ENCODE results near the gene CLRN2. TPM values are rescaled to one million over a fixed set of nuclear protein-coding genes. Genes with fewer than 3 reads are reported as not detected.

Gene CLRN2
- total and polyA plus RNA-seq, 10 of the 15 experiments (the other 5 are each of a cell fraction or from before 2014, with no cell fraction given) = not detected

DNA sequence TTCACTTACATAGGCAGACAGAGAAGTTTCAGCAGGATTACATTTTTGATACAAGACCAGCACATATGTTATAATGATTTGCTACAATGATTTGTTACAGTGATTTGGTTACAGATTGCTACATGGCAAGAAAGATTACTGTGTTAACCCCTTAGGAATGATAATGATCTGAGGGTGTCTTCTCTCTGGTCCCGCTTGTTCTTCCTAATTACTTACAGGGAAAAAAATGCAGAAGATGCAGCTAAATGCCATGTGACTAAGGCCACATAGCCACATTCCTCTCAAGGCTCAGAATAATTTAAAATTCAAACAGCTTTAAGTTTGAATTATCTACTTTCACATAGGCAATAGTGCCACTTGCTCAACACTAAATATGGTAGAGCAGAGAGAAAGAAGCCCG, 52.3 kb downstream of the CLRN2 start (continued):
- no peak for TF ChIP-seq BCLAF1 (IDR thresholded peaks at IDR 0.05)
- TF ChIP-seq ESRRA (IDR thresholded peaks at IDR 0.05; ENCODE audit: low read length) = no peak
- TF ChIP-seq PRDM15 (CRISPR knock-in tag; IDR thresholded peaks at IDR 0.05) = no peak

GRCh38 chr4:17574206-17574605, 59.2 kb downstream of the CLRN2 start:
- no peaks in the 10 kb centered on the region for H3K27me3 ChIP-seq (replicated peaks in 1 of 2; ENCODE audit: control insufficient read depth in 2 of 2, insufficient read depth in 2 of 2, low read length in 1 of 2)
- H4K20me1 ChIP-seq (ENCODE audit: control insufficient read depth, insufficient read depth) = no peaks in the 10 kb centered on the region
- H3K27ac ChIP-seq (ENCODE audit: control insufficient read depth, insufficient read depth) = no peak overlapping the region
- ChIA-PET SMC1A (ENCODE audit: uncharacterized antibody, unreplicated experiment) (interaction anchor here (0.9 to 1.9 kb wide), 3 partner anchors 16 to 235 kb away, joined by 3 to 5 read pairs (median 3); no protein-coding TSS in a partner anchor), CTCF (interaction anchor here (1.5 to 2.5 kb wide), 2 partner anchors 8 to 25 kb away, joined by 4 to 11 read pairs; no protein-coding TSS in a partner anchor), RAD21 (ENCODE audit: unreplicated experiment) (interaction anchor here (2.3 kb wide), 1 partner anchor 25 kb away, joined by 11 read pairs; no protein-coding TSS in a partner anchor), POLR2A (interaction anchor here (1.5 kb wide), 1 partner anchor 235 kb away, joined by 3 read pairs; no protein-coding TSS in a partner anchor)
- intact Hi-C loops (cut with micrococcal nuclease; ENCODE audit: unreplicated experiment) (no loop called here), in situ Hi-C loops (cut with MboI) (loop anchor here (10.0 kb wide), 1 partner anchor 451 kb away; the partner anchor contains the start of gene LCORL)
- TF ChIP-seq STAT1 (conservative IDR thresholded peaks at IDR 0.05) = no peak
- no peak for TF ChIP-seq ATF3 (IDR thresholded peaks at IDR 0.05; ENCODE audit: borderline replicate concordance, extremely low read depth, low read depth, low read length)
- no peak for TF ChIP-seq RB1 (IDR thresholded peaks at IDR 0.05; ENCODE audit: borderline replicate concordance)
- TF ChIP-seq NFYA (IDR thresholded peaks at IDR 0.05; ENCODE audit: borderline replicate concordance, low read depth, low read length) = no peak
- no peak for TF ChIP-seq TBL1XR1 (IDR thresholded peaks at IDR 0.05; ENCODE audit: low read depth, low read length)
- no peak for TF ChIP-seq MYC (IDR thresholded peaks at IDR 0.05; ENCODE audit: insufficient read depth, insufficient read length, insufficient replicate concordance, low read length, severe bottlenecking)
- TF ChIP-seq SREBF2 (IDR thresholded peaks at IDR 0.05; ENCODE audit: low read length) = no peak
- no TSS peak for BruUV-seq (replicated peaks)
- no peaks in the 10 kb centered on the region for H3K9me3 ChIP-seq (replicated peaks; ENCODE audit: control insufficient read depth, insufficient read depth, low read length)
- H2AFZ ChIP-seq (ENCODE audit: control insufficient read depth, low read depth, low read length) = no peak overlapping the region
- no peaks in the 10 kb centered on the region for H3K36me3 ChIP-seq (ENCODE audit: control insufficient read depth in 2 of 2, insufficient read depth in 2 of 2, low read length in 1 of 2)
- 84% methylated on average over 4 of the region's 4 CpGs for WGBS (ENCODE audit: insufficient coverage, insufficient replicate concordance, low lambda C conversion rate, missing lambda C conversion rate)
- no peak for FAIRE-seq
- peaks cover 7% of the 10 kb centered on the region for H3K4me1 ChIP-seq (ENCODE audit: control insufficient read depth, insufficient read depth, low read length)
- no peak for ATAC-seq
- H3K4me2 ChIP-seq (ENCODE audit: control insufficient read depth, insufficient read depth) = no peak overlapping the region
- no peak overlapping the region for H3K4me3 ChIP-seq
- no peak for DNase-seq (ENCODE audit: low read depth, low spot score)
- peaks cover 19% of the 10 kb centered on the region for H3K79me2 ChIP-seq (ENCODE audit: control insufficient read depth, insufficient read depth, low read length)
- H3K9ac ChIP-seq (ENCODE audit: control insufficient read depth, insufficient read depth, low read length) = no peak overlapping the region

Data from GM12878 (cell line).